Subcutaneous adipose tissue (tissue), 4 donors: ENCODE measurements around the gene PTPRG. TPM values are rescaled to one million over a fixed set of nuclear protein-coding genes. Genes with fewer than 3 reads are reported as not detected.

ENCODE experiments used
- CTCF ChIP-seq: fragments of 450-650 bp; IDR thresholded peaks from one replicate; pipeline ENCODE4 v1.5.1; 2016; ENCODE audit warnings: low read depth, mild to moderate bottlenecking, control low read depth, antibody characterized with exemption, moderate library complexity
- total RNA-seq, 4 donors: library from RNA; depleted of rRNA; stranded (reverse); fragments of >200 nt; gene quantifications; one replicate each; pipeline ENCODE4 v1.1.0, GENCODE V29; 2016

PTPRG gene
- total RNA-seq, 4 donors from 2014 or later: 115 to 164 (median 159) TPM

- no peak for TF ChIP-seq CTCF
Observed at GRCh38 chr3:61527011-61527410, 34.4 kb upstream of the PTPRG start.

- no peak for TF ChIP-seq CTCF
Observed at GRCh38 chr3:61530355-61530754, 31.0 kb upstream of the PTPRG start.

- no peak for TF ChIP-seq CTCF
Observed at GRCh38 chr3:61531528-61531927, 29.8 kb upstream of the PTPRG start.

- TF ChIP-seq CTCF: no peak
Observed at GRCh38 chr3:61532739-61533500, 28.5 kb upstream of the PTPRG start.

- TF ChIP-seq CTCF: no peak
Observed at GRCh38 chr3:61535826-61536225, 25.5 kb upstream of the PTPRG start.

- TF ChIP-seq CTCF: no peak
Observed at GRCh38 chr3:61537366-61537765, 24.0 kb upstream of the PTPRG start.

GRCh38 chr3:61538486-61538885 lies 22.9 kb upstream of the PTPRG start:
- TF ChIP-seq CTCF: no peak
